Prostate gland (tissue), 2 donors: ENCODE measurements around the gene TMC2.

Source experiments
- CTCF ChIP-seq, 4 experiments: fragments of 200-600 bp in 2 of 4; fragments of 450-650 bp in 2 of 4; sonication (generic) in 2 of 4; IDR thresholded peaks; 1 replicate in 3 of 4; 2 replicates in 1 of 4; pipeline ENCODE4 v1.5.1; 2016 to 2019; ENCODE audit warnings: antibody characterized with exemption in 4 of 4, mild to moderate bottlenecking in 2 of 4, moderate library complexity in 2 of 4
- POLR2A ChIP-seq: fragments of 450-650 bp; IDR thresholded peaks from one replicate; pipeline ENCODE4 v1.6.1; 2016; ENCODE audit warnings: antibody characterized with exemption, mild to moderate bottlenecking
- POLR2AphosphoS5 ChIP-seq: sonication (generic); formaldehyde crosslinking; IDR thresholded peaks from one replicate; pipeline ENCODE4 v1.6.1; 2017; ENCODE audit warnings: antibody characterized with exemption

DNA sequence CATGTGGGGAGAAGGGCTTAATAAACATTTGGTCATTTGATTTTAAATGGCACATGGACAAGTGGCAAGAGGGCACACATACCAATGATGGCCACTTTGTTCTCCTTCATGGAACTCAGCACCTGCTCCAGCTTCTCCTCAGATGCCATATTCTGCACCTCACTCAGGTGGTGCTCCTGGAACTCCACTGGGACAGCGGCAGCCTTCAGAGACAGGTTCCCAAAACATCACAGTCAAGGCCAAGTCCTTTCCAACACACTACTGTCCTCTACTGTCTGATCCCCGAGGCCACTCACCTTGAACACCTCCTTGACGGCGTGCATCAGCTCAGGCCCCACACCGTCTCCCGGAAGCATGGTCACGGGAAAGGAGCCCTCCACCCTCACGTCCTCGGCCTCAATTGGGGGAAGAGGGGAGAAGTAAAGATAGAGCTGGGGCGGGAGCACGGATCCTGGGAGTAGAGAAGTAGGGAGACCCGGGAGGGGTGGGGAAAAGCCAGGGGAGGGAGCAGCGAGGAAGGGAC, 127.1 kb downstream of the TMC2 start:
- TF ChIP-seq POLR2A: no peak
- no peak for TF ChIP-seq CTCF (IDR thresholded peaks at IDR 0.05)
- TF ChIP-seq POLR2AphosphoS5: no peak
